Left ventricle myocardium inferior (tissue), 1 donor: ENCODE measurements around the gene GRXCR2. TPM values are rescaled to one million over a fixed set of nuclear protein-coding genes. Genes with fewer than 3 reads are reported as not detected.

Experiments used
- DNase-seq: peaks from one replicate; pipeline ENCODE4 v3.0.0-alpha.2; 2020
- H3K27ac ChIP-seq: fragments of 200-600 bp; replicated peaks from 2 replicates; pipeline ENCODE4 v1.8.0; 2021
- H3K27me3 ChIP-seq: fragments of 200-600 bp; 2 replicates; pipeline ENCODE4 v1.8.0; 2021; ENCODE audit warnings: low read depth
- H3K36me3 ChIP-seq: fragments of 200-600 bp; 2 replicates; pipeline ENCODE4 v1.8.0; 2021
- H3K4me1 ChIP-seq: fragments of 200-600 bp; 2 replicates; pipeline ENCODE4 v1.8.0; 2021
- H3K4me3 ChIP-seq: fragments of 200-600 bp; 2 replicates; pipeline ENCODE4 v1.8.0; 2021; ENCODE audit warnings: mild to moderate bottlenecking, moderate library complexity
- H3K9me3 ChIP-seq: fragments of 200-600 bp; replicated peaks from 2 replicates; pipeline ENCODE4 v1.8.0; 2021
- CTCF ChIP-seq: fragments of 200-600 bp; IDR thresholded peaks from 2 replicates; pipeline ENCODE4 v1.8.0; 2021; ENCODE audit warnings: antibody characterized with exemption, mild to moderate bottlenecking, borderline replicate concordance
- intact Hi-C: fragments of 100-400 bp; cut with micrococcal nuclease; formaldehyde crosslinking; loops from one replicate; pipeline ENCODE4 v1.11.0; 2022
- total RNA-seq: library from RNA; stranded (reverse); fragmentation: NEBNext Ultra II Directional; extraction: Animal tissue kit (Norgen Biotek cat#: 25700); gene quantifications from one replicate; pipeline ENCODE4 v1.2.1, GENCODE V29; 2021
- donor health status: DM: no; HTN: yes; CAD: no; lungs with severe emphysema.

GRXCR2 gene
- total RNA-seq, 1 donor from 2014 or later, result 1.1 TPM

- DNase-seq, result no peak
- no peak for TF ChIP-seq CTCF
- intact Hi-C loops, result no loop called here
- Histone ChIP-seq H3K36me3 (no peaks in the 10 kb centered on the region), H3K9me3 (no peaks in the 10 kb centered on the region), H3K27me3 (no peaks in the 10 kb centered on the region), H3K27ac (no peak overlapping the region), H3K4me1 (peaks cover 38% of the 10 kb centered on the region), H3K4me3 (no peak overlapping the region)
These were observed 42.2 kb downstream of the GRXCR2 start for GRCh38 chr5:145830594-145830993.

- H3K27ac ChIP-seq, result no peak overlapping the region
- H3K4me1 ChIP-seq, result peaks cover 31% of the 10 kb centered on the region
- no peaks in the 10 kb centered on the region for H3K9me3 ChIP-seq
- no peak for TF ChIP-seq CTCF
- H3K36me3 ChIP-seq, result no peaks in the 10 kb centered on the region
- no peak overlapping the region for H3K4me3 ChIP-seq
- DNase-seq, result no peak
- no peaks in the 10 kb centered on the region for H3K27me3 ChIP-seq
- intact Hi-C loops, result loop anchor here (10.0 kb wide), 2 partner anchors 145 to 215 kb away; no protein-coding TSS in a partner anchor
These were observed 43.0 kb downstream of the GRXCR2 start for GRCh38 chr5:145829708-145830361.

- intact Hi-C loops, result loop anchor here (10.0 kb wide), 2 partner anchors 142 to 218 kb away; no protein-coding TSS in a partner anchor
- no peaks in the 10 kb centered on the region for H3K27me3 ChIP-seq
- TF ChIP-seq CTCF, result no peak
These were observed 45.7 kb downstream of the GRXCR2 start for GRCh38 chr5:145826895-145827674.

GRCh38 chr5:145825751-145826180 is 47.0 kb downstream of the GRXCR2 start:
- Histone ChIP-seq H3K9me3 (no peaks in the 10 kb centered on the region), H3K27me3 (no peaks in the 10 kb centered on the region), H3K36me3 (no peaks in the 10 kb centered on the region), H3K4me1 (peaks cover 14% of the 10 kb centered on the region), H3K4me3 (no peak overlapping the region), H3K27ac (no peak overlapping the region)
- DNase-seq, result no peak
- intact Hi-C loops, result loop anchor here (10.0 kb wide), 2 partner anchors 141 to 219 kb away; no protein-coding TSS in a partner anchor
- peak; percentile 80 for TF ChIP-seq CTCF

More at GRCh38 chr5:145826895-145827674, 45.7 kb downstream of the GRXCR2 start:
- no peaks in the 10 kb centered on the region for H3K9me3 ChIP-seq
- no peaks in the 10 kb centered on the region for H3K36me3 ChIP-seq
- peaks cover 19% of the 10 kb centered on the region for H3K4me1 ChIP-seq
- DNase-seq, result no peak
- H3K4me3 ChIP-seq, result no peak overlapping the region
- no peak overlapping the region for H3K27ac ChIP-seq

- H3K36me3 ChIP-seq, result no peaks in the 10 kb centered on the region
- no peak overlapping the region for H3K4me3 ChIP-seq
- intact Hi-C loops, result loop anchor here (10.0 kb wide), 2 partner anchors 139 to 221 kb away; no protein-coding TSS in a partner anchor
- no peaks in the 10 kb centered on the region for H3K4me1 ChIP-seq
- no peak overlapping the region for H3K27ac ChIP-seq
- H3K27me3 ChIP-seq, result no peaks in the 10 kb centered on the region
- H3K9me3 ChIP-seq, result no peaks in the 10 kb centered on the region
- no peak for DNase-seq
- no peak for TF ChIP-seq CTCF
These were observed 48.8 kb downstream of the GRXCR2 start for GRCh38 chr5:145824040-145824439.
